ENCODE measurements around the gene FGR.
"Not testable (repeated sequence)": the region's sequence is repeated elsewhere in the genome, so short reads cannot be mapped to it uniquely, and the experiment has no call there.

FGR gene

DNA sequence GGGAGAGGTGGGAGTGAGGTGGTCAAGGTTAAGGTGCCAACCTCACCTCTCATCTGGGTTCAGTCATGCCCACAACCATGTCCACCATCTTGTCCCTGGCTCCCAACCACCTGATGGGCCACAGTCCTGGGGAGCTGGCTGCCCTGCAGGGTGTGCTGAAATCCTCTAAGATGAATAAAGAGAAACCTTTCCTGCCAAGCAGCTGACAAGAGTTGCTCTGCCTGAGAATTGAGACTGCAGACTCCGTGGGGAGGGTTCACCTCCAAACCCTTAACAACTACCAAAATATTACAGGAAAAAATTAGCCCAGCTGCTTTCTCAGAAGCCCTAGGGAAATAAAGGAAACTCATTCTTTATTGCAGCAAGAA lies 15.2 kb upstream of the FGR start:
- Histone ChIP-seq H3K27ac (peak overlapping the region; percentile 47; the same call in 1 of the 2 replicates), H3K27me3 (no peaks in the 10 kb centered on the region), H4K20me1 (no peaks in the 10 kb centered on the region), H3K9me3 (no peaks in the 10 kb centered on the region), H3K4me1 (peaks cover 51% of the 10 kb centered on the region), H3K4me2 (peak overlapping the region; percentile 55), H3K36me3 (no peaks in the 10 kb centered on the region), H3K4me3 (no peak overlapping the region), H3K9ac (no peak overlapping the region)
- no peak for TF ChIP-seq Cebpa-rat (IDR thresholded peaks at IDR 0.05)

DNA sequence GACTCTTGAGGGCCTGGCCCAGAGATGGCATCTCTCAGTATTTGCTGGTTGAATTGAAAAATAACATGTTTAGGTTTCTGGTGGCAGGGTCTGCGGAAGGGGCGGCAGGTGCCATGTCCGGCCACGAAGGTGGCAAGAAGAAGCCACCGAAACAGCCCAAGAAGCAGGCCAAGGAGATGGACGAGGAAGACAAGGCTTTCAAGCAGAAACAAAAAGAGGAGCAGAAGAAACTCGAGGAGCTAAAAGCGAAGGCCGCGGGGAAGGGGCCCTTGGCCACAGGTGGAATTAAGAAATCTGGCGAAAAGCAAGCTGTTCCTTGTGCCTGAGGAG lies 14.3 kb upstream of the FGR start:
- Histone ChIP-seq H4K20me1 (no peaks in the 10 kb centered on the region), H3K4me3 (no peak overlapping the region), H3K27me3 (no peaks in the 10 kb centered on the region), H3K4me2 (no peak overlapping the region), H3K27ac (no peak overlapping the region), H3K4me1 (peaks cover 43% of the 10 kb centered on the region), H3K9me3 (no peaks in the 10 kb centered on the region), H3K9ac (no peak overlapping the region), H3K36me3 (no peaks in the 10 kb centered on the region)
- TF ChIP-seq Cebpa-rat (IDR thresholded peaks at IDR 0.05): no peak

DNA sequence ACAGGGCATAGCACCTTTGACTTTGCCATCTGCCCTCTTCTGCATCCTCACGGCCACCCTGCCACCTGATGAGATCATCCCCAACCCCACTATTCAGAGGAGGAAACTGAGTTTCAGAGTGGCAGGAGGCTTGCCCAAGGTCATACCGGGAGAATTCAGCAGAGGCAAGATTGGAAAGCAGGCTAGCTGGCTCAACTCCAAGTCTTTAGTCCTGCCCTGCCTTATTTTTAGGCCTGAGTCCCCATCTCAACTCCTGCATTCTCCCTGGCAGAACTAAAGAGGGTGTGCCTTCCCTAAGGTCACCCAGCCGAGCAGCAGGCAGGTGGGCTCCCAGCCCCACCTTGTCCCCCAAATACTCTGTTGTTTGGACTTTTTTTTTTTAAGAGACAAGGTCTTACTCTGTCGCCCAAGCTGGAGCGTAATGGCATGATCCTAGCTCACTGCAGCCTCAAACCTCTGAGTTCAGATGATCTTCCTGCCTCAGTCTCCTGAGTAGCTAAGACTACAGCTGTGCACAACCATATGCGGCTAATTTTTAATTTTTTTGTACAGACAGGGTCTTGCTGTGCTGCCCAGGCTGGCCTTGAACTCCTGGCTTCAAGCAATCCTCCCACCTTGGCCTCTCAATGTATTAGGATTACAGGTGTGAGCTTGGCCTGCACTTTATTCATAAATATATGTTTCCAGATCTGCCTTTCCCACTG lies 13.8 kb upstream of the FGR start:
- Histone ChIP-seq H3K9ac (no peak overlapping the region), H3K27me3 (no peaks in the 10 kb centered on the region)

DNA sequence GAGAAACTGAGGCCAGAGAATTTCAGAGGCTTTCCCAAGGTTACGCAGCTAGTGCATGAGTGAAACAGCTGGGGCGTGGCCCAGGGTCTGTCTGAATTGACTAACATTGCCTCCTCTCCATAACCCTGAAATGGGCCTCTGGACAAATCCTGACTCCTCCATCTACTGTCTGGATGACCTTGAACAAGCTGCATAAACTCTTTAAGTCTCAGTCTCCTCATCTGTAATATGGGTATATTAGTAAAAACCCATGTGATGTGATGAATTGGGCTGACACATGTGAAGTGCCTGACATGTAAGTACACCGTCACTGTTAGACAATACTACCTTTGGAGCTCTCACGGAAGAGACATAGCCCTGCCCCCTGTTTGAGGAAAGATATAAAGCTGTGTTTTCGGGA lies 12.3 kb upstream of the FGR start:
- Histone ChIP-seq H3K9me3 (no peaks in the 10 kb centered on the region), H3K9ac (no peak overlapping the region), H3K4me2 (no peak overlapping the region), H3K4me3 (no peak overlapping the region), H3K4me1 (peaks cover 38% of the 10 kb centered on the region), H3K27me3 (no peaks in the 10 kb centered on the region), H3K36me3 (no peaks in the 10 kb centered on the region), H4K20me1 (no peaks in the 10 kb centered on the region), H3K27ac (no peak overlapping the region)
- no peak for TF ChIP-seq Cebpa-rat (IDR thresholded peaks at IDR 0.05)

More for the DNA sequence above, 13.8 kb upstream of the FGR start:
- no peaks in the 10 kb centered on the region for H3K9me3 ChIP-seq
- H3K4me2 ChIP-seq: no peak overlapping the region
- H3K4me3 ChIP-seq: no peak overlapping the region
- no peak for TF ChIP-seq Cebpa-rat (IDR thresholded peaks at IDR 0.05)
- no peak overlapping the region for H3K27ac ChIP-seq
- no peaks in the 10 kb centered on the region for H3K36me3 ChIP-seq
- H4K20me1 ChIP-seq: no peaks in the 10 kb centered on the region
- H3K4me1 ChIP-seq: peaks cover 42% of the 10 kb centered on the region

DNA sequence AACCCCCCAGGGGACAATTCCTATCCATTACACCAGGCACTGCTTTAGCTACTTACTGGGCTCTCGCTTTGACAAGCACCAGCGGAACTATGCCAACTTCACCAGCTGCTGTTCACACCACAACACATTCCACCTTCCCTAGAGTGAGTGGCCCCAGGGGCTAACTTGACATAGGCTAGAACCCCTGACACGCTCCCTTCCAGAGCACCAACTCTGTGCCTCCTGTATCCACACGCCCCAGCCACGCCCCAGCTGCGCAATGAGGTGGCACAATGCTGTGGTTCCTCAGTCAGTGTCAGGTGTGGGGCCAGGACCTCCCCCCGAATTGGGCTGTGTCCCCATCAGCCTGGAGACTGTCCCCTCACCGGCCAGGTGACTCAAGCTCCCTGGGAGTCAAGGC lies 11.7 kb upstream of the FGR start:
- Histone ChIP-seq H3K4me3 (no peak overlapping the region), H3K4me2 (peak overlapping the region; percentile 39), H3K27ac (no peak overlapping the region), H3K9ac (no peak overlapping the region), H3K9me3 (no peaks in the 10 kb centered on the region), H3K36me3 (no peaks in the 10 kb centered on the region), H4K20me1 (no peaks in the 10 kb centered on the region), H3K27me3 (no peaks in the 10 kb centered on the region), H3K4me1 (peaks cover 37% of the 10 kb centered on the region)
- no peak for TF ChIP-seq Cebpa-rat (IDR thresholded peaks at IDR 0.05)

DNA sequence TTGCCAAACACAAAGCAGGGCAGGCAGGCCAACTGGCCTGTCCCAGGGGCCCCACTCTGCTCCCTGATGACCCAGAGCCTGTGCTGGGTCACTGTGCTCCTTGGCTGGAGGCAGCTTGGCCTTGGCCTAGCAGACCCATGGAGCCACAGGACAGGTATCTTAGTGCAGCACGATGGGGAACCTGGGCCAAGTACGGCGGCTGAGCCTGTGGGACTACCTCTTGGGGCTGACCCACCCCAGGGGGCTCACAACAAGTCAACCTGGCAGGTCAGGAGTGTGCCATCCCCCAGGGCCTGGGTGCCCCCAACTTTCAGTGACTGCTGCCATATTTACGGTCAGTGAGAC lies 10.1 kb upstream of the FGR start:
- H3K4me2 ChIP-seq: no peak overlapping the region
- no peak for TF ChIP-seq Cebpa-rat (IDR thresholded peaks at IDR 0.05)
- H3K9ac ChIP-seq: no peak overlapping the region
- no peaks in the 10 kb centered on the region for H3K9me3 ChIP-seq
- H3K27me3 ChIP-seq: no peaks in the 10 kb centered on the region
- H3K27ac ChIP-seq: no peak overlapping the region
- H3K4me1 ChIP-seq: peaks cover 21% of the 10 kb centered on the region
- H4K20me1 ChIP-seq: no peaks in the 10 kb centered on the region
- H3K36me3 ChIP-seq: no peaks in the 10 kb centered on the region
- no peak overlapping the region for H3K4me3 ChIP-seq

DNA sequence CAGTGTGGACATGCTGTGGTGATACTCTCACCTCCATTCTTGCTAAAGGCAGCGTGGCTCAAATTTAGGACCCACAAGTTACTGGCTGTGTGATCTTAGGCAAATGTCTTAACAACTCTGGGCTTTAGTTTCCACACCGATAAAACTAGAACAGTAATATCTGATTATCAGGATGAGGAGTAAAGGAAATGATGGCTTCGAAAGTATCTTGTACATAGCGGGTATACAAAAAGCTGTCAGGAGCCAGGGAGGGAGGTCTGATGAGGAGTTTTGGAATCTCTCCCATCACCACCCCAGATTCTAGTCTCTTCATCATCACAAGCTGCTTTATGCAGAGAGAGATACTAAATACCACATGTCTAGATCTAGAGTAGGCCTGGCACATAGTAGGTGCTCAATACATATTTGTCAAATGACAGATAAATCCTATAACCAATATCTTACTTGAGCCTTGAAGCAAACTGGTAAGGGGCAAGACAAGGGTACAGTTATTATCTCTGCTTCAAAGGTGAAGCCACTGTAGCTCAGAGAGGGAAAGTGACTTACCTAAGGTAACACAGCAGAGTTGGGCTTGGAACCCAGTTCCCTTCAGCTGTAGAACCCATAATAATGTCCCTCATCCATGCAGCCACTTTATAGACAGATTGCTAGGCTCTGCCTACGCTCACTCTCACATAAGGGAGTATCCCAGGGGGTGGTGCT lies 9.5 kb upstream of the FGR start:
- H3K9me3 ChIP-seq: no peaks in the 10 kb centered on the region
- no peak overlapping the region for H3K9ac ChIP-seq
- no peak overlapping the region for H3K27ac ChIP-seq
- H3K36me3 ChIP-seq: no peaks in the 10 kb centered on the region
- TF ChIP-seq Cebpa-rat (IDR thresholded peaks at IDR 0.05): no peak
- H4K20me1 ChIP-seq: no peaks in the 10 kb centered on the region
- no peak overlapping the region for H3K4me2 ChIP-seq
- peaks cover 19% of the 10 kb centered on the region for H3K4me1 ChIP-seq
- H3K4me3 ChIP-seq: no peak overlapping the region
- H3K27me3 ChIP-seq: no peaks in the 10 kb centered on the region

DNA sequence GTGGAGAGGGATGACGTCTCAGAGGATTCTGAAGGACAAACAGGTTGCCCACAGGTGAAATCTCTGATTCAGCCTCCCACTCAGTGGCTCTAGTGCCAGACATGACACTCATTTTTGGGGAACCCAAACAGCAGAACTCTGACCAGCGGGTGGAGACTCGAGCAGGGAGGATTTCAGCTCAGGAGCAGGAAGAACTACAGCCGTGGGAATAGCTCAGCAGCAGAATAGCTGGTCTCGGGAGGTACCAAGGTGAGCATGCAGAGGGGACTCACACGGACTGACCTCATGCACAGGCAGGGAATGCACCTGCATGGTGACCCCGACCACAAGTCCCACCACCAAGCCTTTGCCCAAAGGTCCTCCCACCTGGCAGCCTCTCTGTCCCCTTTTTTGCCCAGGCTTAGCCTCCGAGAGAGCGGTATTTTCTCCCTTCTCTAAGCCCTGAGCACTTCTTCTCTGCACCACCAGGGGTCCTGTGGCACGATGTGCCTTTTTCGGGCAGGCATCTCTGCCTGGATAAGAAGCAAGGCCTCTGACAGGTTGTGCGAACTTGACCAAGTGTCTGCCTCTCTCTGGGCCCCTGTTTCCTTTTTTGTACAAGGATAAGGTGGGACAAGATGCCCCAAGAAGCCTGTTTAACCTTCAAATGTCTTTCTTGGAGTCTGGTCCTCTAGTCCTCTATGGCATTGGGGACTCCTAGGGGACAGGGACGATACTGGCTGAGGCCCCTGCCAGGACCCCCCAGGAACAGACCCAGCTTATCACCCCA lies 8.8 kb upstream of the FGR start:
- Histone ChIP-seq H3K4me3 (no peak overlapping the region), H3K36me3 (no peaks in the 10 kb centered on the region), H3K9me3 (no peaks in the 10 kb centered on the region), H3K9ac (no peak overlapping the region), H3K27ac (no peak overlapping the region), H4K20me1 (no peaks in the 10 kb centered on the region), H3K4me1 (peaks cover 22% of the 10 kb centered on the region), H3K4me2 (no peak overlapping the region), H3K27me3 (no peaks in the 10 kb centered on the region)
- TF ChIP-seq Cebpa-rat (IDR thresholded peaks at IDR 0.05): no peak

DNA sequence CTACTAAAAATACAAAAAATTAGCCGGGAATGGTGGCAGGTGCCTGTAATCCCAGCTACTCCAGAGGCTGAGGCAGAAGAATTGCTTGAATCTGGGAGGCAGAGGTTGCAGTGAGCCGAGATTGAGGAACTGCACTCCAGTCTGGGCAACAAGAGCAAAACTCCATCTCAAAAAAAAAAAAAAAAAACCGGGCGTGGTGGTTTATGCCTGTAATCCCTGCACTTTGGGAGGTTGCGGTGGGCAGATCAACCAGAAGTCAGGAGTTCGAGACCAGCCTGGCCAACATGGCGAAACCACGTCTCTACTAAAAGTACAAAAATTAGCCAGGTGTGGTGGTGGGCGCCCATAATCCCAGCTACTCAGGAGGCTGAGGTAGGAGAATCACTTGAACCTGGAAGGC lies 5.5 kb upstream of the FGR start:
- H3K36me3 ChIP-seq, H3K4me2 ChIP-seq, H3K27ac ChIP-seq, H3K9ac ChIP-seq, H3K27me3 ChIP-seq, H3K9me3 ChIP-seq, H4K20me1 ChIP-seq, H3K4me3 ChIP-seq: not testable (repeated sequence)
- H3K4me1 ChIP-seq: peaks cover 42% of the 10 kb centered on the region

DNA sequence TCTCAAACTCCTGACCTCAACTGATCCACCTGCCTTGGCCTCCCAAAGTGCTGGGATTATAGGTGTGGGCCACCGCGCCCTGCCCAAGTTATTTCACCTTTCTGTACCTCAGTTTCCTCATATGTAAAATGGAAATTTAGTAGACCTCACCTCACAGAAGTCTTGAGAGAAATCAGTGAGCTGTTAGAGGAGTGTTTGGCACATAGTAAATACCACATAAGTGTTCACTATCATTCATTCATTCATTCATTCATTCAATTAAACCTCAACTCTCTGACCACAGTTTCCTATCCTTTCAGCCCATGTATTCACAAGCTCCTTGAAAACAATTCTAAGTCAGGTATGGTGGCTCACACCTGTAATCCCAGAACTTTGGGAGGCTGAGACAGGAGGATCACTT lies 3.8 kb upstream of the FGR start:
- H3K27me3 ChIP-seq: peaks cover 11% of the 10 kb centered on the region
- H3K27ac ChIP-seq: no peak overlapping the region
- H3K9ac ChIP-seq: no peak overlapping the region
- H3K4me3 ChIP-seq: no peak overlapping the region
- peaks cover 55% of the 10 kb centered on the region for H3K4me1 ChIP-seq
- H3K9me3 ChIP-seq: no peaks in the 10 kb centered on the region
- peak overlapping the region; percentile 33 for H3K4me2 ChIP-seq
- no peak for TF ChIP-seq Cebpa-rat (IDR thresholded peaks at IDR 0.05)
- no peaks in the 10 kb centered on the region for H4K20me1 ChIP-seq
- H3K36me3 ChIP-seq: no peaks in the 10 kb centered on the region
